H1 (cell line): Measurements from ENCODE around the gene STAT3.

Source experiments
- ATF2 ChIP-seq: IDR thresholded peaks from 2 replicates; pipeline ENCODE4 v1.6.1; 2012; ENCODE audit warnings: low read length, inconsistent platforms
- CHD2 ChIP-seq: IDR thresholded peaks from 2 replicates; pipeline ENCODE4 v1.6.1; 2012; ENCODE audit warnings: low read length, improper control_type of control experiment
- EZH2 ChIP-seq: fragments of 200-600 bp; sonication (generic); IDR thresholded peaks from 2 replicates; pipeline ENCODE4 v1.7.1; 2012; ENCODE audit warnings: low read depth, mild to moderate bottlenecking, moderate library complexity, low read length, inconsistent platforms; ENCODE audit not compliant: severe bottlenecking
- FOSL1 ChIP-seq: IDR thresholded peaks from 2 replicates; pipeline ENCODE4 v1.6.1; 2011; ENCODE audit warnings: mild to moderate bottlenecking, low read depth, low read length, moderate library complexity; ENCODE audit not compliant: insufficient read depth
- POLR2A ChIP-seq, 2 experiments: IDR thresholded peaks; 1 replicate in 1 of 2; 2 replicates in 1 of 2; pipeline ENCODE4 v1.6.1; 2011; ENCODE audit warnings: low read depth in 2 of 2, low read length in 2 of 2, mild to moderate bottlenecking in 2 of 2; ENCODE audit errors: control extremely low read depth in 1 of 2
- POLR2AphosphoS5 ChIP-seq: IDR thresholded peaks from 2 replicates; pipeline ENCODE4 v1.6.1; 2011; ENCODE audit warnings: low read depth, low read length
- RFX5 ChIP-seq: IDR thresholded peaks from 2 replicates; pipeline ENCODE4 v1.6.1; 2011; ENCODE audit warnings: low read depth, low read length, improper control_type of control experiment, borderline replicate concordance
- SIN3A ChIP-seq, 2 experiments: IDR thresholded peaks in 1 of 2; conservative IDR thresholded peaks in 1 of 2; 2 replicates each; pipeline ENCODE4 v1.6.1; 2011 to 2012; ENCODE audit warnings: low read length in 2 of 2, improper control_type of control experiment in 1 of 2, low read depth in 1 of 2, mild to moderate bottlenecking in 1 of 2
- TAF1 ChIP-seq: IDR thresholded peaks from 2 replicates; pipeline ENCODE4 v1.6.1; 2011; ENCODE audit warnings: mild to moderate bottlenecking, low read depth, low read length
- ZNF274 ChIP-seq: IDR thresholded peaks from 2 replicates; pipeline ENCODE4 v1.7.0; 2012; ENCODE audit warnings: low read length, borderline replicate concordance; ENCODE audit errors: extremely low read depth
- TF ChIP-seq, protein P1 (sequence below): IDR thresholded peaks from 2 replicates; pipeline ENCODE4 v1.6.1; 2011; ENCODE audit warnings: low read depth, mild to moderate bottlenecking, low read length; ENCODE audit not compliant: insufficient read depth
- TF ChIP-seq, protein P2 (sequence below), 3 experiments: IDR thresholded peaks; 1 replicate in 2 of 3; 2 replicates in 1 of 3; pipeline versions ENCODE4 v1.5.1 to v1.6.1; 2011; ENCODE audit warnings: low read length in 3 of 3, mild to moderate bottlenecking in 3 of 3, inconsistent platforms in 2 of 3, low read depth in 1 of 3, moderate library complexity in 1 of 3; ENCODE audit not compliant: insufficient read depth in 1 of 3; ENCODE audit errors: control extremely low read depth in 1 of 3

DNA sequence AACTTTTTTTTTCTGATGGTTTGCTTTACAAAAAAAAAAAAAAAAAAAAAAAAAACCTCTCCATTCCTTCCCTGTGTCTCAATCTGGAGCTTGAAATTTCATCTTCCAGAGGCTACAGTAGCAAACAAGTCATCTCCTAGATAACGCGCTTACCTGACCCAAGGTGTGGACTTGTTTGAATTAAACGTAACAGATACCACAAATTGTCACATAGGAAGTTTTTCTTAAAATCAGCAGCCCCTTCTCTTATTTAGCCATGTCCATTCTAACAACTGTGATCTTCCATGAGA, 114.0 kb downstream of the STAT3 start:
- TF ChIP-seq FOSL1 (no peak), EZH2 (no peak), POLR2A (IDR thresholded peaks at IDR 0.05; ENCODE audit: control extremely low read depth in 1 of 2, low read depth in 2 of 2, low read length in 2 of 2) (no peak), TAF1 (no peak), ATF2 (no peak), POLR2AphosphoS5 (no peak), RFX5 (no peak), SIN3A (conservative IDR thresholded peaks at IDR 0.05 in 1 of 2, IDR thresholded peaks at IDR 0.05 in 1 of 2; ENCODE audit: low read depth in 1 of 2, low read length in 2 of 2) (no peak), CHD2 (no peak), ZNF274 (no peak)
- TF ChIP-seq, protein P1, sequence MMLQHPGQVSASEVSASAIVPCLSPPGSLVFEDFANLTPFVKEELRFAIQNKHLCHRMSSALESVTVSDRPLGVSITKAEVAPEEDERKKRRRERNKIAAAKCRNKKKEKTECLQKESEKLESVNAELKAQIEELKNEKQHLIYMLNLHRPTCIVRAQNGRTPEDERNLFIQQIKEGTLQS: no peak
- TF ChIP-seq, protein P2, sequence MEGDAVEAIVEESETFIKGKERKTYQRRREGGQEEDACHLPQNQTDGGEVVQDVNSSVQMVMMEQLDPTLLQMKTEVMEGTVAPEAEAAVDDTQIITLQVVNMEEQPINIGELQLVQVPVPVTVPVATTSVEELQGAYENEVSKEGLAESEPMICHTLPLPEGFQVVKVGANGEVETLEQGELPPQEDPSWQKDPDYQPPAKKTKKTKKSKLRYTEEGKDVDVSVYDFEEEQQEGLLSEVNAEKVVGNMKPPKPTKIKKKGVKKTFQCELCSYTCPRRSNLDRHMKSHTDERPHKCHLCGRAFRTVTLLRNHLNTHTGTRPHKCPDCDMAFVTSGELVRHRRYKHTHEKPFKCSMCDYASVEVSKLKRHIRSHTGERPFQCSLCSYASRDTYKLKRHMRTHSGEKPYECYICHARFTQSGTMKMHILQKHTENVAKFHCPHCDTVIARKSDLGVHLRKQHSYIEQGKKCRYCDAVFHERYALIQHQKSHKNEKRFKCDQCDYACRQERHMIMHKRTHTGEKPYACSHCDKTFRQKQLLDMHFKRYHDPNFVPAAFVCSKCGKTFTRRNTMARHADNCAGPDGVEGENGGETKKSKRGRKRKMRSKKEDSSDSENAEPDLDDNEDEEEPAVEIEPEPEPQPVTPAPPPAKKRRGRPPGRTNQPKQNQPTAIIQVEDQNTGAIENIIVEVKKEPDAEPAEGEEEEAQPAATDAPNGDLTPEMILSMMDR (IDR thresholded peaks at IDR 0.05; ENCODE audit: control extremely low read depth in 1 of 3, insufficient read depth in 1 of 3, low read depth in 1 of 3, low read length in 3 of 3): no peak
